ENCODE data around the gene RLF. TPM values are rescaled to one million over a fixed set of nuclear protein-coding genes. Genes with fewer than 3 reads are reported as not detected.

Gene RLF

DNA sequence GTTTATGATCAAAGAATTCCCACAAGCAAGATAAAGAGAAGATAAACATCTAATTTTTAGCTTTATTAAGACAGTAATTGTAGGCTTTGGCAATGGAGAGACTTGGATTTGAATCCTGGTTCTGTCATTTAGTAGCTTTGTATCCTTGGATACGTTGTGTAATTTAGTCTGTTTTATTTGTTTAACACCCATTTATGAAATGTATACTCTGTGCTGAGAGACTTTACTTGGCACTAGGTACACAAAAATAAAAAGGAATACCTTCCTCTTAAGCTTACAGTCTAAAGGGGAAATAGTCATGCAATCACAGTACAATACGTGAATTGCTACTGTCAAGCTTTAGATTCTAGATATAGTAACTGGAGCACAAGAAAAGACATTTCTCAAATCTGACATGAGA lies 120.7 kb downstream of the RLF start:
- no peak overlapping the region for H3K9ac ChIP-seq (ENCODE audit: low read length)
- H2AK5ac ChIP-seq (ENCODE audit: low read length): no peak overlapping the region
- H3K23ac ChIP-seq (ENCODE audit: low read length): no peak overlapping the region
- H3K79me2 ChIP-seq (ENCODE audit: control insufficient read depth, insufficient read depth, low read length): no peaks in the 10 kb centered on the region
- H3K4me2 ChIP-seq (ENCODE audit: low read length): no peak overlapping the region
- no peaks in the 10 kb centered on the region for H3K79me1 ChIP-seq (ENCODE audit: low read length)
- H3K56ac ChIP-seq (ENCODE audit: low read length): no peak overlapping the region
- H3K27me3 ChIP-seq (ENCODE audit: insufficient read depth, low read length, poor library complexity): no peaks in the 10 kb centered on the region
- DNase-seq: no peak
- H3K18ac ChIP-seq (ENCODE audit: low read length): no peak overlapping the region
- no CpG with 5 or more reads among the region's 2 CpGs for WGBS (ENCODE audit: extremely low coverage, insufficient coverage, low lambda C conversion rate)
- no peak overlapping the region for H2BK120ac ChIP-seq (ENCODE audit: low read depth, low read length)
- no peak overlapping the region for H2BK5ac ChIP-seq (ENCODE audit: low read length)
- H3K4me3 ChIP-seq (ENCODE audit: low read length): no peak overlapping the region
- H4K5ac ChIP-seq (ENCODE audit: low read length): no peak overlapping the region
- no peak overlapping the region for H3K4ac ChIP-seq (ENCODE audit: low read depth, low read length)
- no peak overlapping the region for H2BK15ac ChIP-seq (replicated peaks; ENCODE audit: low read depth)
- peaks cover 2% of the 10 kb centered on the region for H3K36me3 ChIP-seq (ENCODE audit: control insufficient read depth, insufficient read depth, low read length)
- no peaks in the 10 kb centered on the region for H3K4me1 ChIP-seq (ENCODE audit: control insufficient read depth, low read depth, low read length)
- H4K8ac ChIP-seq (ENCODE audit: low read depth, low read length): no peak overlapping the region
- H3K27ac ChIP-seq (ENCODE audit: low read depth, low read length): no peak overlapping the region

Small RNAs within 50 kb of the gene (small RNA-seq; reads per million reads assigned to genes)
- not detected for gene RNU6-1237P (ENCODE audit: insufficient read depth)

Data from mesendoderm (in vitro differentiated cells).